Measurements from ENCODE around the gene CBR4.
"Not testable (repeated sequence)": the region's sequence is repeated elsewhere in the genome, so short reads cannot be mapped to it uniquely, and the experiment has no call there.

CBR4 gene

GRCh38 chr4:168992952-168993482, 17.0 kb downstream of the CBR4 start:
- not testable (repeated sequence) for DNase-seq

DNA sequence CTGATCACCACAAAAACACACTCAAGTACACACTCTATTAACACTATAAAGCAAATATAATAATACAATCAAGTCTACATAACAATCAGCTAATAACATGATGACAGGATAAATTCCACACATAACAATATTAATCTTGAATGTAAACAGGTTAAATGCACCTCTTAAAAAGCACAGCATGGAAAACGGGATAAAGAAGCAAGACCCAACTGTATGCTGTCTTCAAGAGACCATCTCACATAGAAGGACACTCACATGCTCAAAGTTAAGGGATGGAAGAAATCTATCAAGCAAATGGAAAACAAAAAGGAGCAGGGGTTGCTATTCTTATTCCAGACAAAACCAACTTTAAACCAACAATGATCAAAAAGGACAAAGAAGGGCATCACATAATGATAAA, 28.1 kb downstream of the CBR4 start:
- DNase-seq: no peak

DNA sequence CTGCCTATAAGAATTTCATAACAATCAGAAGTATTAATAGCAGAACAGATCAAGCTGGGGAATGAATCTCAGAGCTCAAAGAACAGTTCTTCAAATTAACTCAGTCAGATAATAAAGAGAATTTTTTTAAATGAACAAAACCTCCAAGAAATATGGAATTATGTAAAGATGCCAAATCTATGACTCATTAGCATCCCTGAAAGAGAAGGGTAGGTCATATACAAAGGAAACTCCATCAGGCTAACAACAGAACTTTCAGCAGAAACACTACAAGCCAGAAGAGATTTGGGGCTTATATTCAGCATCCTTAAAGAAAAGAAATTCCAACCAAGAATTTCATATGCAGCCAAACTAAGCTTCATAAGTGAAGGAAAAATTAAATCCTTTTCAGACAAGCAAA, 28.6 kb downstream of the CBR4 start:
- no peak for DNase-seq

- DNase-seq: no peak
These were observed 30.7 kb downstream of the CBR4 start for GRCh38 chr4:168979338-168979737.

DNA sequence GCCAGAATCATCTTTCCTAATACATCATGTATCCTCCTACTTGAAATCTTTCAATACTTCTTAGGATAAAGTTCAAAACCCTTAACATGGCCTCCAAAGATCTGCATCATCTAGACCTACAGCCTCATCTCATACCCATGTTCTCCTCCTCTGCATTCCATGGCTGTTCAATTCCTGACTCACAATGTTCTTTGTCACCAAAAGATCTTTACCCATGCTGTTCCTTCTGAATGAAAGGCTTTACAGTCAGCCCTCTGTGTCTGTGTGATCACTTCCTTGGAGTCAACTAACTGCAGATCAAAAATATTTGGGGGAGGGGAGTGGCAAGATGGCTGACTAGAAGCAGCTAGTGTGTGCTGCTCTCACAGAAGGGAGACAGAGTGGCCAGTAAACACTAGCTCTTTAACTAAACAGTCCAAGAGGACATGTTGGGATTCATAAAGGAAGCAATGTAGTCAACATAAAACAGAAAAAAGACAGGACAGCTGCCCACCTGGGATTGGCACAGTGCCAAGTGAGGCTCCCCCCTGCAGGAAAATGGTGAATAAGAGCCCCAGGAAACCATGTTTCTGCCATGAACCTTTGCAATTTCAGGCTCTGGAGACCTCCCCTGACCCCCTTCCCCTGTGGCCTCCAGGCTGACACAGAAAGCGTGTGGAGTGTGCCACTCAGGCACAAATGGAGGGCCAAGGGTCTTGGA, 31.9 kb downstream of the CBR4 start:
- DNase-seq: no peak

DNA sequence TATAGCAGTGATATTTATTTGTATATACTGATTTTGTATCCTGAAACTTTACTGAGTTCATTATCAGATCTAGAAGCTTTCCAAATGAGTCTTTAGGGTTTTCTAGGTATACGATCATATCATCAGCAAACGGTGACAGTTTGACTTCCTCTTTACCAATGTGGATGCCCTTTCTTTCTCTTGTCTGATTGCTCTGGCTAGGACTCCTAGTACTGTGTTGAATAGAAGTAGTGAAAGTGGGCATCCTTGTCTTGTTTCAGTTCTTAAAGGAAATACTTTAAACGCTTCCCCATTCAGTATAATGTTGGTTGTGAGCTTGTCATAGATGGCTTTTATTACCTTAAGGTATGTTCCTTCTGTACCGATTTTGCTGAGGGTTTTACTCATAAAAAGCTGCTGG, 37.5 kb downstream of the CBR4 start:
- no peak for DNase-seq

- no peak for DNase-seq
These were observed 49.3 kb downstream of the CBR4 start for GRCh38 chr4:168960716-168961115.

GRCh38 chr4:168955674-168956073, 54.4 kb downstream of the CBR4 start:
- DNase-seq: no peak

- not testable (repeated sequence) for DNase-seq
These were observed 57.2 kb downstream of the CBR4 start for GRCh38 chr4:168952821-168953246.

GRCh38 chr4:168945291-168945690, 64.8 kb downstream of the CBR4 start:
- no peak for DNase-seq

- no peak for DNase-seq
These were observed 67.1 kb downstream of the CBR4 start for GRCh38 chr4:168942985-168943384.

Data from NCI-H1092 treated with DMSO at 0.1 percent for 48 hours (cell line).